Pancreas (tissue), 10 donors: ENCODE measurements around the gene ZYG11B. TPM values are rescaled to one million over a fixed set of nuclear protein-coding genes. Genes with fewer than 3 reads are reported as not detected.
"Not testable (repeated sequence)": the region's sequence is repeated elsewhere in the genome, so short reads cannot be mapped to it uniquely, and the experiment has no call there.

Experiments
- ATAC-seq, 4 donors: fragments of 200-7000 bp; cut with Tn5 transposase; one replicate each; pipeline versions ENCODE4 v1.8.0 to v1.9.1; 2020; ENCODE audit warnings: mild to moderate bottlenecking in 4 of 4, moderate library complexity in 4 of 4
- DNase-seq, 6 donors: peaks; one replicate each; pipeline ENCODE4 v3.0.0-alpha.2; 2020
- FAIRE-seq: peaks from 2 replicates; lab custom pipeline; 2012; peaks lifted over from hg19 to GRCh38; lab: Jason Lieb, UNC
- H3K27ac ChIP-seq, 4 donors: fragments of 200-600 bp; sonication (generic); 1 replicate in 3 of 4; 2 replicates in 1 of 4; pipeline versions ENCODE4 v1.5.0 to v1.8.0; 2020
- H3K27me3 ChIP-seq, 4 donors: fragments of 200-600 bp; one replicate each; pipeline ENCODE4 v1.8.0; 2021
- H3K36me3 ChIP-seq, 3 donors: fragments of 200-600 bp; sonication (generic) in 1 of 3; one replicate each; pipeline versions ENCODE4 v1.5.0 to v1.8.0; 2020 to 2021
- H3K4me1 ChIP-seq, 3 donors: fragments of 200-600 bp; one replicate each; pipeline ENCODE4 v1.8.0; 2021
- H3K4me3 ChIP-seq, 4 donors: fragments of 200-600 bp; sonication (generic) in 2 of 4; one replicate each; pipeline versions ENCODE4 v1.5.0 to v1.8.0; 2020 to 2021
- H3K9me3 ChIP-seq, 4 donors: fragments of 200-600 bp; one replicate each; pipeline ENCODE4 v1.8.0; 2021
- WGBS, 2 donors: extraction: QIAGEN DNeasy Blood & Tissue Kit; methylation state at CpG; one replicate each; pipeline ENCODE4 v1.1.7; 2013; 5-methylcytosine and 5-hydroxymethylcytosine counted together
- intact Hi-C, 3 donors: fragments of 100-400 bp; cut with DNase I; formaldehyde crosslinking; loops; one replicate each; pipeline versions ENCODE4 v1.11.1 to v1.14.2; 2022
- polyA plus RNA-seq, 2 donors: library from polyadenylated mRNA; stranded (reverse); fragments of 200-250 nt; gene quantifications; one replicate each; pipeline ENCODE4 v1.2.3, GENCODE V29; 2013
- total RNA-seq, 6 donors: library from RNA; stranded (reverse); fragmentation: NEBNext Ultra II Directional in 4 of 6; extraction: Animal tissue kit (Norgen Biotek cat#: 25700) in 4 of 6; gene quantifications; one replicate each; pipeline versions ENCODE4 v1.2.1 to v1.2.4, GENCODE V29; 2021 to 2023
- TF ChIP-seq, protein P1 (sequence below), 4 donors: fragments of 200-600 bp; sonication (generic) in 3 of 4; IDR thresholded peaks; one replicate each; pipeline versions ENCODE4 v1.5.0 to v1.8.0; 2021; ENCODE audit warnings: antibody characterized with exemption in 4 of 4
- donor health status: healthy with polysubstance abuse.
- donor health status: DM: no; HTN: no; CAD: no; lungs with moderate emphysema.
- donor health status: DM: no; HTN: no; CAD: no.
- donor health status: control.
- donor health status: control.
- donor health status: Bipolar disorder and iron deficiency.
- donor health status: DM: yes; HTN: yes; CAD: no.
- donor health status: DM: no; HTN: no; CAD: no.
- donor health status: DM: no; HTN: no; CAD: no.
- donor health status: DM: yes; HTN: yes; CAD: no.

The ZYG11B gene
- total and polyA plus RNA-seq, 8 donors = 3.2 to 12.9 (median 7.2) TPM

DNA sequence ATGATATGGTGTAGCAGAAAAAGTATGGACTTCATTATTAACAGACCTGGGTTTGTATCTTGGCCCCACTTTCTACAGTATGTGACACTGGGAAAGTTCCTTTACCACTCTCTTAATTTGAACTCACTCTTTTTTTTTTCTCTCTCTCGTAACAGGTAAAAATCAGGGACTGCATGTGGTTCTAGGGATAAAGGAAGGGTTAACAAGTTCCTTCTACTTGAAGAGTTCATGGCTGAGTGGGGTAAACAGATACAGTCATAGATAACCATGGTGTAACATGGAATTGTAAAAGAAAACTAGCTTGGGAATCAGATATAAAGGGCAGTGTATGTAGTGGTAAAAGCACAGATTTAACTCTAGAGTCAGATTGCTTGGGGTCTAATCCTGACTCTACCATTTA, 21.2 kb downstream of the ZYG11B start:
- TF ChIP-seq, protein P1, sequence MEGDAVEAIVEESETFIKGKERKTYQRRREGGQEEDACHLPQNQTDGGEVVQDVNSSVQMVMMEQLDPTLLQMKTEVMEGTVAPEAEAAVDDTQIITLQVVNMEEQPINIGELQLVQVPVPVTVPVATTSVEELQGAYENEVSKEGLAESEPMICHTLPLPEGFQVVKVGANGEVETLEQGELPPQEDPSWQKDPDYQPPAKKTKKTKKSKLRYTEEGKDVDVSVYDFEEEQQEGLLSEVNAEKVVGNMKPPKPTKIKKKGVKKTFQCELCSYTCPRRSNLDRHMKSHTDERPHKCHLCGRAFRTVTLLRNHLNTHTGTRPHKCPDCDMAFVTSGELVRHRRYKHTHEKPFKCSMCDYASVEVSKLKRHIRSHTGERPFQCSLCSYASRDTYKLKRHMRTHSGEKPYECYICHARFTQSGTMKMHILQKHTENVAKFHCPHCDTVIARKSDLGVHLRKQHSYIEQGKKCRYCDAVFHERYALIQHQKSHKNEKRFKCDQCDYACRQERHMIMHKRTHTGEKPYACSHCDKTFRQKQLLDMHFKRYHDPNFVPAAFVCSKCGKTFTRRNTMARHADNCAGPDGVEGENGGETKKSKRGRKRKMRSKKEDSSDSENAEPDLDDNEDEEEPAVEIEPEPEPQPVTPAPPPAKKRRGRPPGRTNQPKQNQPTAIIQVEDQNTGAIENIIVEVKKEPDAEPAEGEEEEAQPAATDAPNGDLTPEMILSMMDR (IDR thresholded peaks at IDR 0.05) = no peak
- FAIRE-seq (no peak), ATAC-seq (no peak), DNase-seq (no peak)
- Histone ChIP-seq H3K4me3 (no peak overlapping the region), H3K4me1 (peaks cover 7 to 13% (median 9%) of the 10 kb centered on the region in 3 donors), H3K9me3 (no peaks in the 10 kb centered on the region), H3K27ac (no peak overlapping the region), H3K27me3 (no peaks in the 10 kb centered on the region), H3K36me3 (no peaks in the 10 kb centered on the region)
- WGBS, 2 donors = 91 to 96% methylated on average over 1 of the region's 1 CpG
- intact Hi-C loops = no loop called here

DNA sequence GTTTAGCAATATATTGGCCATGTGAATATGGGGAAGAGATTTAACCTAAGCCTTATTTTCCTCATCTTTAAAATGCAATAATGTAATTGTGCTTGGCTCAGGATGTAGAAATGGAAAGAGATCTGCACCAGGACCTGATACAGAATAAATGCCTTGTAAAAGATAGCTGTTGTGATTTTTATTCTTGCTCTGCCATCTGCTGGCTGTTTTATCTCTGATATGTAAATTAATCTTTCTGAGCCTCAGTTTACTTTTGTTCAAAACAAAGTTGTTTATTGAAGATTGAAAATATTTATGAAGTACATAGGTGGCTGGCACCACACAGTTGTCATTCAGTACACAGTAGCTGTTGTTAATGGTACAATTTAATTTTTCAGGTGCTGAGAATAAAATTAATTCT, 21.9 kb downstream of the ZYG11B start:
- Histone ChIP-seq H3K4me3 (no peak overlapping the region), H3K27me3 (no peaks in the 10 kb centered on the region), H3K27ac (no peak overlapping the region), H3K9me3 (no peaks in the 10 kb centered on the region), H3K4me1 (peaks cover 7 to 14% (median 9%) of the 10 kb centered on the region in 3 donors), H3K36me3 (no peaks in the 10 kb centered on the region)
- ATAC-seq (no peak), FAIRE-seq (peak; percentile 17), DNase-seq (no peak)
- TF ChIP-seq, protein P1 (IDR thresholded peaks at IDR 0.05) = no peak
- intact Hi-C loops = no loop called here

DNA sequence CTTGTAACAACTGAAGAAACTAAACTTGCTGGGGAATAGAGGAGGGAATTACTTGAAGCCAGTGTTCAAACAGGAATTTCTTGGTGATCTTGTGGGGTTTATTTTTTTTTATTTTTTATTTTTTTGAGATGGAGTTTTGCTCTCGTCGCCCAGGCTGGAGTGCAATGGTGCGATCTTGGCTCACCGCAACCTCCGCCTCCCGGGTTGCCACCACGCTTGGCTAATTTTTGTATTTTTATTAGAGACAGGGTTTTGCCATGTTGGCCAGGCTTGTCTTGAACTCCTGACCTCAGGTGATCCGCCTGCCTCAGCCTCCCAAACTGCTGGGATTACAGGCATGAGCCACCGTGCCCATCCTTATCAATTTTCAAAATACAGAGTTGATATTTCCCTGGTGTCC, 23.2 kb downstream of the ZYG11B start:
- 85 to 88% methylated on average over 9 of the region's 9 CpGs for WGBS, 2 donors
- FAIRE-seq, DNase-seq, H3K4me3 ChIP-seq, H3K36me3 ChIP-seq, ATAC-seq, H3K27me3 ChIP-seq, intact Hi-C loops, H3K27ac ChIP-seq, H3K9me3 ChIP-seq: not testable (repeated sequence)
- peaks cover 7 to 14% (median 9%) of the 10 kb centered on the region in 3 donors for H3K4me1 ChIP-seq

DNA sequence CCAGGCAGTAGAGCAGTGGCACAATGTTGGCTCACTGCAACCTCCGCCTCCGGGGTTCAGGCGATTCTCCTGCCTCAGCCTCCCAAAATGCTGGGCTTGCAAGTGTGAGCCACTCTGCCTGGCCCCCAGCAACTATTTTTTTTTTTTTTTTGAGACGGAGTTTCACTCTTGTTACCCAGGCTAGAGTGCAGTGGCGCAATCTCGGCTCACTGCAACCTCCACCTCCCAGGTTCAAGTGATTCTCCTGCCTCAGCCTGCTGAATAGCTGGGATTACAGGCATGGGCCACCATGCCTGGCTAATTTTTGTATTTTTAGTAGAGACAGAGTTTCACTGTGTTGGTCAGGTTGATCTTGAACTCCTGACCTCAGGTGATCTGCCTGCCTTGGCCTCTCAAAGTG, 23.9 kb downstream of the ZYG11B start:
- intact Hi-C loops, H3K9me3 ChIP-seq, H3K36me3 ChIP-seq, H3K4me3 ChIP-seq, FAIRE-seq, H3K27me3 ChIP-seq, H3K27ac ChIP-seq, ATAC-seq, DNase-seq: not testable (repeated sequence)
- peaks cover 7 to 14% (median 9%) of the 10 kb centered on the region in 3 donors for H3K4me1 ChIP-seq
- 89 to 90% methylated on average over 4 to 6 of the region's 6 CpGs for WGBS, 2 donors

DNA sequence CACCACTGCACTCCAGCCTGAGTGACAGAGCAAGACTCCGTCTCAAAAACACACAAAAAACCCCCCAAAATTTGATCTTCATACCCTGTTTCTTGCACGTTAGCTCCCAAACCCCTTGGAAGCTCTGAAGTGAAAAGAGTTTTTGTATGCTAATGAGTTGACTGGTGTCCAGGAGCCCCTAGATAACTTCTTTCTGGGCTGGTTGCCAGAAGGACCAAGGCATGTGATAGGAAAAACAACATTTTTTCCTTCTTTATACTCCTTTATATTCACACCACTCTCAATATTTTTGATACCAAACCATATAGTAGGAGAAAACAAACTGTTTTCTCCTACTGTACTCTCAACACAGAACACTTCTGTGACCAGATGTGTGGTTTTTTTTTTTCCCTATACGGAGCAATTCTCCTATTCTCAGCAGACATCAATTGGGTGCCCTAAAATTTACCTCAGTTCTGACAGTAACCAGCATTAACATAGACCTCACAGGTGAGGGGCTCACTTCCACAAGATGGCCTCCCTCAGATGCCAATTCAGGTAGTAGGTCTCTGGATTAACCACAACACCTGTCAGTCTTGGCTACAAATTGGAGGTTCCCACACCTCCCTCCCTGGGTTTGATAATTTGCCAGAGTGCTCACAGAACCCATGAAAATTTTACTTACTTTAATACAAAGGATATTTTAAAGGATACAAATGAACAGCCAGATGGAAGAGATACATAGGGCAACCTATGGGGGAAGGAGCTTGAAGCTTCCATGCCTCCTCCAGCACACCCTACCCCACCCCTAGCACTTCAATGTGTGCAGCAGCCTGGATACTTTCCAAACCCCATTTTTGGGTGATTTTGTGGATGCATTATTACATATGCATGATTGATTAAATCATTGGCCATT, 25.6 kb downstream of the ZYG11B start:
- Histone ChIP-seq H3K9me3 (no peaks in the 10 kb centered on the region), H3K4me3 (no peak overlapping the region), H3K27ac (peak overlapping the region in 1 of 4 donors; percentile 3), H3K4me1 (peaks cover 7 to 14% (median 9%) of the 10 kb centered on the region in 3 donors), H3K36me3 (no peaks in the 10 kb centered on the region), H3K27me3 (no peaks in the 10 kb centered on the region)
- DNase-seq (peak in 2 of 6 donors; percentile 7 to 29), FAIRE-seq (no peak), ATAC-seq (peak in 3 of 4 donors; percentile 53 to 86 (median 64))
- 2 to 7% methylated on average over 3 of the region's 3 CpGs for WGBS, 2 donors
- intact Hi-C loops = no loop called here
- TF ChIP-seq, protein P1 (IDR thresholded peaks at IDR 0.05) = no peak

DNA sequence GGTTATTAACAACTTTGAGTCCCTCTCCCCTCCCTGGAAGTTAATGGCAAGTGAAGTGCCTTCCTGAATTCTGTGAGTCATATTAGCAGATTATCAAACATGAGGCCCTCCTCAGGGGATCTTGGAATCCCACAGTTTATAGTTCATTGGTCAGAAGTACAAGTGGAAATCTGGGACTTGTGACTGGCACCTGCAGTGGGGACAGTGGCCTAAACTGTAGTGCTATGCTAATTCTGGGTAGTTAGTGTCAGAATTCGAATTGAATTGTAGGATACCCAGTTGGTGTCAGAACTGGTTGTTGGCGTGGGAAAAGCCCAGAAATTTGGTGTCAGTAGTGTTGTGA, 26.2 kb downstream of the ZYG11B start:
- Histone ChIP-seq H3K4me3 (no peak overlapping the region), H3K27ac (no peak overlapping the region), H3K9me3 (no peaks in the 10 kb centered on the region), H3K27me3 (no peaks in the 10 kb centered on the region), H3K4me1 (peaks cover 6 to 14% (median 9%) of the 10 kb centered on the region in 3 donors), H3K36me3 (no peaks in the 10 kb centered on the region)
- ATAC-seq (no peak), DNase-seq (no peak), FAIRE-seq (no peak)
- TF ChIP-seq, protein P1 (IDR thresholded peaks at IDR 0.05) = no peak
- intact Hi-C loops = no loop called here
- WGBS, 2 donors = 87 to 96% methylated on average over 2 of the region's 2 CpGs
